Neural progenitor cell (in vitro differentiated cells): Measurements from ENCODE around the gene ZNRF4.

Source experiments
- CTCF ChIP-seq: fragments of 200-600 bp; sonication (generic); IDR thresholded peaks from 2 replicates; pipeline ENCODE4 v1.5.1; 2017; ENCODE audit warnings: antibody characterized with exemption, mild to moderate bottlenecking
- EZH2 ChIP-seq: fragments of 200-600 bp; sonication (generic); IDR thresholded peaks from 2 replicates; pipeline ENCODE4 v1.6.1; 2017; ENCODE audit warnings: antibody characterized with exemption, mild to moderate bottlenecking, moderate library complexity
- EZH2phosphoT487 ChIP-seq: fragments of 200-600 bp; sonication (generic); IDR thresholded peaks from 2 replicates; pipeline ENCODE4 v1.6.1; 2017; ENCODE audit warnings: antibody characterized with exemption

GRCh38 chr19:5504114-5504513 lies 48.9 kb downstream of the ZNRF4 start:
- TF ChIP-seq CTCF (no peak), EZH2 (no peak), EZH2phosphoT487 (no peak)
